HFFc6 (cell line): ENCODE measurements around the gene KRT75. TPM values are rescaled to one million over a fixed set of nuclear protein-coding genes. Genes with fewer than 3 reads are reported as not detected.
A peak's percentile ranks its signal among the peaks of the same experiment; 100 is the strongest.

Source experiments
- DNase-seq: peaks from one replicate; pipeline ENCODE4 v3.0.0-alpha.2; 2018
- H3K27ac Mint-ChIP-seq: 2 replicates; pipeline ENCODE4 v1.8.0; 2020; ENCODE audit warnings: mild to moderate bottlenecking, mixed read lengths
- H3K27me3 Mint-ChIP-seq: 2 replicates; pipeline ENCODE4 v1.8.0; 2021; ENCODE audit warnings: mild to moderate bottlenecking, moderate library complexity, mixed read lengths; ENCODE audit not compliant: insufficient read depth
- H3K36me3 Mint-ChIP-seq: 2 replicates; pipeline ENCODE4 v1.8.0; 2021; ENCODE audit warnings: low read depth, mixed read lengths
- H3K4me1 Mint-ChIP-seq: 2 replicates; pipeline ENCODE4 v1.8.0; 2020; ENCODE audit warnings: low read depth, mixed read lengths
- H3K4me3 Mint-ChIP-seq: 2 replicates; pipeline ENCODE4 v1.8.0; 2020; ENCODE audit warnings: mild to moderate bottlenecking, moderate library complexity, mixed read lengths
- H3K9me3 Mint-ChIP-seq: 2 replicates; pipeline ENCODE4 v1.8.0; 2020; ENCODE audit warnings: mild to moderate bottlenecking, mixed read lengths
- total RNA-seq, 6 experiments: library from RNA; stranded (reverse); fragmentation: NEBNext Ultra II Directional; extraction: Animal tissue kit (Norgen Biotek cat#: 25700); gene quantifications; 2 replicates in 1 of 6; 3 replicates in 5 of 6; pipeline ENCODE4 v1.2.3, GENCODE V29; 2021
- TF ChIP-seq, protein P1 (sequence below): fragments of 200-600 bp; sonication (generic); IDR thresholded peaks from 2 replicates; pipeline ENCODE4 v1.5.0; 2021; ENCODE audit warnings: antibody characterized with exemption, mild to moderate bottlenecking

KRT75 gene
- total RNA-seq, 6 experiments from 2014 or later, result not detected

DNA sequence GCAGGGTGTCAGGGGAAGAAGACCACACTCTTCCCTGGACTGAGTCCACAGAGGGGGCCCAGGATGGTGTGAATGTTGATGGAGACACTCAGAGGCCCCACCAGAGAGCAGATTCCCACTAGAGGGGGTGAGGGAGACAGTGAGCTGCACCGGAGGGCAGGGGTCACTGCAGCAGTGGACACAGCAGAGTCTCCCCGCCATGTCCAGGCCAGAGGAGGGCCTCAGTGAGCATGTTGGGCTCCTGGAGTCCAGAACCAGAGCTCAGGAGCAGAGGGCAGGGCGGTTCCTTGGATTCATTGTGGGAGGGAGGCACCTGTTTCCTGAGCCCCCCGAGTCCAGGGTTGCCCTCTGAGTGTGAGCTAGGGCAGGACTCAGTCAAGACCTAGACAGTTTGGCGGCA lies 26.3 kb downstream of the KRT75 start:
- TF ChIP-seq, protein P1, sequence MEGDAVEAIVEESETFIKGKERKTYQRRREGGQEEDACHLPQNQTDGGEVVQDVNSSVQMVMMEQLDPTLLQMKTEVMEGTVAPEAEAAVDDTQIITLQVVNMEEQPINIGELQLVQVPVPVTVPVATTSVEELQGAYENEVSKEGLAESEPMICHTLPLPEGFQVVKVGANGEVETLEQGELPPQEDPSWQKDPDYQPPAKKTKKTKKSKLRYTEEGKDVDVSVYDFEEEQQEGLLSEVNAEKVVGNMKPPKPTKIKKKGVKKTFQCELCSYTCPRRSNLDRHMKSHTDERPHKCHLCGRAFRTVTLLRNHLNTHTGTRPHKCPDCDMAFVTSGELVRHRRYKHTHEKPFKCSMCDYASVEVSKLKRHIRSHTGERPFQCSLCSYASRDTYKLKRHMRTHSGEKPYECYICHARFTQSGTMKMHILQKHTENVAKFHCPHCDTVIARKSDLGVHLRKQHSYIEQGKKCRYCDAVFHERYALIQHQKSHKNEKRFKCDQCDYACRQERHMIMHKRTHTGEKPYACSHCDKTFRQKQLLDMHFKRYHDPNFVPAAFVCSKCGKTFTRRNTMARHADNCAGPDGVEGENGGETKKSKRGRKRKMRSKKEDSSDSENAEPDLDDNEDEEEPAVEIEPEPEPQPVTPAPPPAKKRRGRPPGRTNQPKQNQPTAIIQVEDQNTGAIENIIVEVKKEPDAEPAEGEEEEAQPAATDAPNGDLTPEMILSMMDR, result 0 out of 2 replicates have a peak, but pooled peaks have one; percentile 28
- Mint-ChIP-seq H3K27me3 (peaks cover 50% of the 10 kb centered on the region), H3K36me3 (no peaks in the 10 kb centered on the region), H3K27ac (no peak overlapping the region), H3K9me3 (no peaks in the 10 kb centered on the region), H3K4me3 (no peak overlapping the region), H3K4me1 (no peaks in the 10 kb centered on the region)
- DNase-seq, result no peak

DNA sequence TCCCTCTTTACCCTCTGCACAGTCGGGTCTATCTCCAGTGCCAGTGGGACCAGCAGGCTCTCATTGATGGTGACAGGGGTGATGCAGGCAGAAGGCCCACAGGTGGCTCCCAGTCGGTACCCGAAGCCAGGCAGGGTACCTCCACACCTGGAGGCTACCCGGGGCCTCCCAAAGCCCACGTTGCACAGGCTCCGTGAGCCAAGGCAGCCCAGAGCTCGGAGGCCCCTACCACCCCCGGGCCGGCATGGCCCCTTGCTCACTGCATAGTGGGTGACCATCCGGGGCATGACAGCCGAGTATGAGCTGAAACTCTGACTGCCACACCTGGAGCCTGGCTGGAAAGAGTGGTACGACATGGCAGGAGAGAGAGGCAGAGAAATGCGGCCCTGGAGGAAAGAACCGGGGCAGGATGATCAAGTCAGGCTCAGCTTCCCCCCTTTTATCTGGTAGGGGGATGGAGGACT lies 28.2 kb downstream of the KRT75 start, which contains the start of gene KRT82:
Gene KRT82 (minus strand): TSS at position 414 of the 464 bp plus-strand sequence. CDS start 58 bp downstream, at position 356.
- peaks cover 51% of the 10 kb centered on the region for H3K27me3 Mint-ChIP-seq
- H3K4me3 Mint-ChIP-seq, result no peak within 1 kb of the TSS
- no peaks in the 10 kb centered on the region for H3K9me3 Mint-ChIP-seq
- no peak for DNase-seq
- no peaks in the 10 kb centered on the region for H3K4me1 Mint-ChIP-seq
- no peak within 1 kb of the TSS for H3K27ac Mint-ChIP-seq
- no peaks in the 10 kb centered on the region for H3K36me3 Mint-ChIP-seq
- TF ChIP-seq, protein P1, result no peak

DNA sequence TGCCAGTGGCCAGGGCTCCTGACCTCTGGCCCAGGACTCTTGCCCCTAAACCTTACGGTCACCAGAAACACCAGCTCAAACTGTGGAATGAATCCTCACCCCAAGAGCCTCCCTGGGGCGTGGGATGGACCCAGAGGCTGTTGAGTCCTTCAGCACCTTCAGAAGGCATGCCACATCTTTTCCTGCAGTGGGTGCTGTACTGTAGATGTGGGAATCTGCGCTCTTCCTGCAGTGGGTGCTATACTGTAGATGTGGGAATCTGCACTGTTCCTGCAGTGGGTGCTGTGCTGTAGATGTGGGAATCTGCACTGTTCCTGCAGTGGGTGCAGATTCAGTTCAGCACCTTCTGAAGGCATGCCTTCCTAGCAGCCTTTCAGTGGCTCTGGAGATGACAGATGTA lies 29.2 kb downstream of the KRT75 start:
- Mint-ChIP-seq H3K27me3 (peaks cover 55% of the 10 kb centered on the region), H3K4me3 (no peak overlapping the region), H3K9me3 (no peaks in the 10 kb centered on the region), H3K4me1 (no peaks in the 10 kb centered on the region), H3K36me3 (no peaks in the 10 kb centered on the region), H3K27ac (no peak overlapping the region)
- TF ChIP-seq, protein P1, result peak; percentile 28; the same call in 1 of the 2 replicates
- DNase-seq, result no peak

DNA sequence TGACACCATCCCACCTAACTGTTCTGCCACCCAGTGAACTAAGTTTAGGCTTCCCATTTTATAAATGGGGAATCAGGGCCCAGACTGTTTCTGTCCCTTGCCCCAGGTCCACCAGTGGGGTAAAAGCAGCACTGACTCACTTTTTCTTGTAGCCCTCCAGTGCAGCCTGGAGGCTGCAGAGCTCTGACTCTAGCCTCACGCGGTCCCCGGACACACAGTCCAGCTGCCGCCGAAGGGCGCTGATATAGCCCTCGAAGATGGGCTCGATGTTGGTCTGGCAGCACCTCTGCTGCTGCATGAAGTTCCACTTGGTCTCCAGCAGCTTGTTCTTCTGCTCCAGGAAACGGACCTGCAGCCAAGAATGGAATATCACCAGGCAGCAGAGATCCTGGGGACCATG lies 30.6 kb downstream of the KRT75 start:
- no peak for DNase-seq
- Mint-ChIP-seq H3K4me1 (no peaks in the 10 kb centered on the region), H3K27ac (no peak overlapping the region)

DNA sequence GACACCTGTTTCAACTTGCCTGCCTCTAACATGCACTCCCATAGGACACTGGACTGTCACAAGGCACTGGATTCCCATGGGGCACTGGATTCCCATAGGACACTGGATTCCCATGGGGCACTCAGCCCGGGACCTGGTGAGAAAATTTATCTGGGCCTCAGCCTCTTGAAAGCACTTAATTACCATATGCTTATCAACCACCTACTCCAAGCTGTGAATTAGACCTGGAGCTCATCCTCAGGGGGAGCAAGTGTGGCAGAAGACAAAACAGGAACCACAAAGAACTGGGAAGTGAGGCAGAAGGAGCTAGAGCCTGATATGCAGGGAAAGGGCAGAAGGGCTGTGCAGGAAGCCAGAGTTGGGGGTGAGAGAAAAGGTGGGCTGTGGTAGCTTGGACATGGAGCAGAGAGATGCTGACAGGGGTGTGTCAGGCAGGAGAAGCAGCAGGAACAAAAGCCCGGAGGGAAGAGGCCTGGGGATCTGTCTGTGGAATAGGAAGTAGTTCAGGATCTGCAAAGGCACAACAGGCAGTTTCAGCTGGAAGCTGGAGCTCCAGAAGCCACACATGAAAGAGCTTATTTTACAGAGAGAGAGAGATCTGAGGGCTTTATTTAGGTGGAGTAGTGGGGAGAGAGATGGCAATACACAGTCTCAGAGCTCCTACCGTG lies 31.2 kb downstream of the KRT75 start:
- Mint-ChIP-seq H3K36me3 (no peaks in the 10 kb centered on the region), H3K4me1 (no peaks in the 10 kb centered on the region), H3K27me3 (peaks cover 49% of the 10 kb centered on the region), H3K4me3 (no peak overlapping the region), H3K27ac (no peak overlapping the region), H3K9me3 (no peaks in the 10 kb centered on the region)
- DNase-seq, result no peak
- TF ChIP-seq, protein P1, result no peak

More for the DNA sequence above, 30.6 kb downstream of the KRT75 start:
- TF ChIP-seq, protein P1, result no peak
- no peaks in the 10 kb centered on the region for H3K9me3 Mint-ChIP-seq
- no peaks in the 10 kb centered on the region for H3K36me3 Mint-ChIP-seq
- H3K4me3 Mint-ChIP-seq, result no peak overlapping the region
- peaks cover 53% of the 10 kb centered on the region for H3K27me3 Mint-ChIP-seq
